ENCODE results near the gene KDM2A. TPM values are rescaled to one million over a fixed set of nuclear protein-coding genes. Genes with fewer than 3 reads are reported as not detected.

KDM2A gene
- total RNA-seq, 1 experiment from 2014 or later = 27.9 TPM

- no peak for DNase-seq (ENCODE audit: low spot score)
These were observed 153.5 kb downstream of the KDM2A start for GRCh38 chr11:67272327-67273259.

DNA sequence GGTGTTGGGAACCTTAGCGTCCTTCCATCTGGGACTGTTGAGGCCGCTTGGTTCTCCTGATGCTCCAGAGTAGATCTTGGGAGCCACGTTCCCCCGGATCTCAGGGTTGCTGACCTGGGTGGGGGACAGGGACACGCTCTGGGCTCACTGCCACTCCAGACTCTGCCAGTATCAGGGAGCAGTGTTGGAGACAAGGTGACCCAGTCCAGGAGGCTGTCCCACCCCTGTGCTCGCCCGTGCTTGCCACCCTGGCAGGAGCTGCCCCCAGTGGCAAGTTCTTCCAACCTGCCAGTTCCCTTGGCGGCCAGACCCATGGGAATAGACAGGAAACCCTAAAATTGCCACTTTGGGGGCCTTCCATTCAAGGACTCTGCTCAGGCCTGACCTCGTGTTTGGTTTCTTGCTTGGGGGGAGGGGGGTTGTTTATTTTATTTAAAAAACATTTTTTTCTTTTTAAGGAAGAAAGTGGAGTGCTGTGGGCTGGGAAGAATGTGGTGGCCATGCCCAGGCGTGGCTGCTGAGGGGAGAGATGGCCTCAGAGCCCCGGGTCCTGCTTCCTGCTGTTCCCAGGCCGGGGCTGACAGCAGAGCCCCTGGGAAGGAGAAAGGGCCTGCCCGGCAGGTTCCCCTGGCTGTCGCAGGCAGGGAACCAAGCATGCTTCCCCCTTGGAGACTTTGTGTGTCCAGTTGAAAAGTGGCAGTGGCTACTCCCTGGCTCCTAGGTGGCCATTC, 154.4 kb downstream of the KDM2A start:
- DNase-seq (ENCODE audit: low spot score) = no peak

GRCh38 chr11:67274768-67275605, 155.9 kb downstream of the KDM2A start:
- DNase-seq (ENCODE audit: low spot score) = no peak

DNA sequence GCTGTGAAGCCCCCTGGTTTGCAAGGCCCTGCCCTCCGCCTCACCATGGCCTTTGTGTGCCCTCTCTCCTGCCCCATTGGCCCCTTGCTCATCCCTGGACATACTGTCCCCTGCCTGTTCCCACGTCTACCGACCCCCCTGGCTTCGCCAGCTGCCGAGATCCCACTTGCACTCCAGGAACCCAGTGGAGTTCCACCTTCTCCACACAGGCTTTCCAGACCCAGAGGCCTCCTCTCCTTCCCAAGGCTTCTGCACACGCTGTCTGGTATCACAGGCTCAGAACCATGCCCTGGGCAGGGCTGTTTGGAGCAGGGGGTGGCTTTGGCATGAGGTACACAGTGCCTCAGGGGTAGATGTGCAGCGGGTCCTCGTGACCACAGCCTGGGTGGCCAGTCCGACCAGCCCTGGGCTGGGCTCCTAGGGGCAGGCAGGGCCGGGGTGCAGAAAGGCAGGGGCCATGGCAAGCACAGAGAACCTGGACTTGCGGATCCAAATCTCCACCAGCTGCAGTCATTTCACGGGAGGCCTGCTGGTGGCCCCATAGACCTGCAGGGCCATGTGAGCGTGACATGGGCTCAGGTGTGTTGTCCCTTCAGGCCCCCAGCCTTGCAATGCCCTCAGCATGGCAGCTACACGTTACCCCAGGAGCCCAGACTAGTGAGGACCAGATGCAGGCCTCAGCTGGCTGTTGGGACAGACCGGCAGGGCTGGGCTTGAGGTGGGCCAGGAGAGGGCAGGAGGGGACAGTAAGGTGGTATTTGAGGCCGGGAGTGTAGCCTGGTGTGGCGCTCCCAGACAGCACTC, 156.7 kb downstream of the KDM2A start:
- no peak for DNase-seq (ENCODE audit: low spot score)

DNA sequence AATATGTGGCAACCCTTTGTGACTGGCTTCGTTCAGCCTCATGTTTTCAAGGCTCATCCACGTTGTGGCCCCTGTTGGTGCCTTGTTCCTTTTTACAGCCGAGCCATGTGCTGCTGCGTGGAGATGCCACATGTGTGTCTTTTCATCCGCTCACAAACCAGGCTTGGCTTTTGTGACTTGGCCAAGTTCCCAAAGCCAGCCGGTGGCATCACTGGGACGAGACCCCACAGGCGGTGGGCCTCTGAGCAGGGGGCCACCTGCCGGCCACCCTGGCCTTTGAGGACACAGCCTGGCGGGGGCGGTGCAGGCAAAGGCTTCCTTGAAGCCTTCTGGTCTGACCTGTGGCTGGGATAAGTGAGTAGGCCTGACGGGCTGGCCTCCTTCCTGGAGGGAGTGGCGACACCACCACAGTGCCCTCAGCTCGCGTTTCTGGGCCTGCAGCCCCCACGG, 157.7 kb downstream of the KDM2A start:
- DNase-seq (ENCODE audit: low spot score) = no peak

- peak; percentile 81 for DNase-seq (ENCODE audit: low spot score)
These were observed 158.3 kb downstream of the KDM2A start for GRCh38 chr11:67277231-67277961.

DNA sequence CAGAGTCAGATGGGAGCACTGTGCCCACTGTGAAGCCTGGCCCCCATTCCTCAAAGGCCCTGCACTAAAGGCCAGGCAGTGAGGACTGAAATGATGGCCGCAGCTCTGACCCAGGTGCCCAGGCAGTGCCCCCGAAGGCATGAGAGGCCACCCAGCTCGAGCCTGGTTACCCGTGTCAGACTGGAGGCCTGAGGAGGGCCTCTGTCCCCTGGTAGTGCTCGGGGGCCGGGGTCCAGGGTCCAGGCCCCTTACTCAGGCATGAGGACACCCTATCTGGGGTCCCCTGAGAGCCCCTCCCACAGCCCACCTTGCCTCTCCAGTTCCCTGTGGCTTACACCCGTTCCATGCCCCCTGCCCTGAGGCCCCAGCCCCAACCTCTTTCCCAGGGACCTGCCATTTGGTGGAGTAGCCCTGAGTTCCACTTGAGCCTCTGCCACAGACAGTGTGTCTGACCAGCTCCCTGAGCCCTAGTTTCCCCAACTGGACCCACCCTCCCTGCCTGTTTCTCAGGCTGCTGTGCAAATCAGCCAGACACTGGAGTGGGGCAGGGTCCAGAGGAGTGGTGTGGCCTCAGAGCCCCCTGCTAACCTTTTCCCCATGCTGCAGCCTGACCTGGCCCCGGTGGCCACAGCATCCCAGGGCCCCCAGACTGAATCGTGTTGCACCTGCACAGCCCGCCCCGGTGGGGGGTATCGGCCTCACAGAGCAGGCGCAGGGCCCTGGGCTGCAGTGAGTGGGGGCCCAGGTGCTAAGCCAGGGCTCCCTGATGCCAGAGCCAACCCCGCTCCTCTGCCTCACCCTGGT, 159.3 kb downstream of the KDM2A start:
- no peak for DNase-seq (ENCODE audit: low spot score)

DNA sequence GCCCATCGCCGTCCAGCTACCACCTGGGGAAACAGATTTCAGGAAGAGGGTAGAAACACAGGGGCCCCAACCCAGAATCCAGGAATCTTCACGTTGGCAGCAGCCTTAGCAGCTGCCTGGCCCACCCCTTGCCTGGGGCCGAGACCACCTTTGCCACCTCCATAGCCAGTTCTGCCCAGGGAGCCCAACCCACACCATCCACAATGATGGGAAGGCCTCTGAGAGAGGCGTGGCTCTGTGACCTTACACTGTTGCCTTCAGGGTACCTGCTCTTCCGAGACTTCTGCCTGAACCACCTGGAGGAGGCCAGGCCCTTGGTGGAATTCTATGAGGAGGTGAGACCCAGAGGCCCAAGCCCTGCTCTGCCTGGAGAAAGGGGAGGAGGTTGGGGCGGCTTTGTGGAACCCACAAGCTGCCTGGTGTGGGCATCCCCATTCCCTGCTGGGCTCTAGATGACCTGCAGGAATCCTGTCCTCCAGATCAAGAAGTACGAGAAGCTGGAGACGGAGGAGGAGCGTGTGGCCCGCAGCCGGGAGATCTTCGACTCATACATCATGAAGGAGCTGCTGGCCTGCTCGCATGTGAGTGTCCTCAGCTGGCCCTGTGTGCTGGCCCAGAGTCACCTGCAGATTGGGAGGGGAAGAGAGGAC, 160.0 kb downstream of the KDM2A start:
- no peak for DNase-seq (ENCODE audit: low spot score)

GRCh38 chr11:67279589-67280340, 160.7 kb downstream of the KDM2A start:
- DNase-seq (ENCODE audit: low spot score) = no peak

DNA sequence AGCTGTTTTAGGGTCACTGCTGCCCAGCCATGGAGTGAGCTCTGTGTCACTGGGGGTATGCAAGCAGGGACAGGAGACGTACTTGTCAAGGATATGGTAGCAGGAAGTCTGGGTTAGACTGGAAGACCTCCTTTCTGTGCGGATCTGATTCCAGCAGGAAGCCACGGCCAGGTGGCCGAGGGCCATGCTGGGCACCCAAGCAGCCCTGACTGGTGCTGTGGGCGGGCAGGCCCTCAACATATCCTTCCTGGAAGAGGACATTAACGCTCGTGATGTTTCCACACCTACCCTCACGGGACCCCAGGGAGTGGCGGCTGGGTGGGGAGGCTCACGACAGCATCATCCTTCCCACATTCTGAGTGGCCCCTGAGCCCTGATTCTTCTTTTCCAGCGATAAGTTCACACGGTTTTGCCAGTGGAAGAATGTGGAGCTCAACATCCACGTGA, 161.3 kb downstream of the KDM2A start:
- DNase-seq (ENCODE audit: low spot score) = no peak

- no peak for DNase-seq (ENCODE audit: low spot score)
These were observed 161.9 kb downstream of the KDM2A start for GRCh38 chr11:67280788-67281551.

DNA sequence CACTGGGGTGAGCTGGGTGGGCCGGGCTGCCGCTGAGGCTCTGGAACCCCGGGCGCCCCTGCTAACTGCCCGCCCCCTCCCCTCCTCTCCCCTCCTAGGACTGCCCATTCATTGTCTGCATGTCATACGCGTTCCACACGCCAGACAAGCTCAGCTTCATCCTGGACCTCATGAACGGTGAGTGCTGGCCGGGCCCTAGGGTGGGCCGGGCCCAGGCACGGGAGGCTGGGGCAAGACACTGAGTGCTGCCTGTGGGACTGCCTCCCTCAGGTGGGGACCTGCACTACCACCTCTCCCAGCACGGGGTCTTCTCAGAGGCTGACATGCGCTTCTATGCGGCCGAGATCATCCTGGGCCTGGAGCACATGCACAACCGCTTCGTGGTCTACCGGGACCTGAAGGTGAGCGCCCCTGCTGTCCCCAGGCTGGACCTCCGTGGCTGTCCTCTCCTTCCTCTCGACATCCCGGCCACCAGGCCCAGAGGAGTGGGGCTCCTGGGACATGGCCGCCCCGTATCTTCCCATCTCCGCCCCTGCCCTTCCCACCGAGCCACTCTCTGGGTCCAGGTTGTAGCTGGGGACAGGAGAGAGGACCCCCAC, 162.6 kb downstream of the KDM2A start:
- no peak for DNase-seq (ENCODE audit: low spot score)

- DNase-seq (ENCODE audit: low spot score) = no peak
These were observed 163.3 kb downstream of the KDM2A start for GRCh38 chr11:67282155-67282875.

DNA sequence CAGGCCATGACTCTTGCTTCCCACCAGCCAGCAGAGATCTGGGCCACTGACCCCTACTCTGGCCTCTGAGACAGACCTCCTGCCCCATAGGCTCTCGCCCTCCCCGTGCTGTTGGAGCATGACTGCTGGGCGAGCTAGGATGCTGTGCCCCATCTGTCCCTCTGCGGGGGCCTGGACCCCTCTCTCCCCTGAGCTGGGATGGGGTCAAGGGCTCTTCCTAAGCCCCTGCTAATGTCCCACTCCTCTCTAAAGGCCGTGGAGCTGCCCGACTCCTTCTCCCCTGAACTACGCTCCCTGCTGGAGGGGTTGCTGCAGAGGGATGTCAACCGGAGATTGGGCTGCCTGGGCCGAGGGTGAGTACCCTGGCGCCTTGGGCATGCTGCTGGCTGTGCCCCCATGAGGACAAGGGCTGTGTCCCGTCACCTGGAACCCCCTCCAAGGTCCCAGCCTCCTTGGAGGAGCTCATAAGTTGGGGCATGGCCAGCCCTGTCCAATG, 163.9 kb downstream of the KDM2A start:
- DNase-seq (ENCODE audit: low spot score) = no peak

- no peak for DNase-seq (ENCODE audit: low spot score)
These were observed 164.5 kb downstream of the KDM2A start for GRCh38 chr11:67283481-67283963.
